ENCODE data around the gene SPNS1.

The SPNS1 gene

GRCh38 chr16:28984619-28985135, 10.1 kb downstream of the SPNS1 start, which contains the start of gene LAT:
TSS of gene LAT (plus strand) at chr16:28985052. CDS start at chr16:28985418, 366 bp downstream.
- no peak within 1 kb of the TSS for H3K27ac ChIP-seq
- no peak for TF ChIP-seq ZFX (IDR thresholded peaks at IDR 0.05; ENCODE audit: borderline replicate concordance)
- no peak for TF ChIP-seq CTCF (IDR thresholded peaks at IDR 0.05)

GRCh38 chr16:28985211-28986041, 10.8 kb downstream of the SPNS1 start:
- no peak overlapping the region for H3K27ac ChIP-seq
- TF ChIP-seq ZFX (IDR thresholded peaks at IDR 0.05; ENCODE audit: borderline replicate concordance) = no peak
- no peak for TF ChIP-seq CTCF (IDR thresholded peaks at IDR 0.05)

DNA sequence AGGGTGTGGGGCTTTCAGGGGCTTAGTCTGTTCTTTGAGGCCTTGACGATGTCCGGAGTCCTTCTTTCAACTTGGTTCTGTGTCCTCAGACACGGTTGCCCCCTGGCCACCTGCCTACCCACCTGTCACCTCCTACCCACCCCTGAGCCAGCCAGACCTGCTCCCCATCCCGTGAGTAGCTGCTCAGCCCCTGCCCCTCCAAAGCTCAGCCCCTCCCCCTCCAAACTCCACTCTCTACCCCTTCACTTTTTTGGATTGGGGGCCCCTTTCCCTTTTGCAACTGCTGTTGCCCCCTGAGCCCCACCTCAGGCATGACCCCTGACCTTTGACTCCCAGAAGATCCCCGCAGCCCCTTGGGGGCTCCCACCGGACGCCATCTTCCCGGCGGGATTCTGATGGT, 11.5 kb downstream of the SPNS1 start:
- H3K27ac ChIP-seq = no peak overlapping the region
- TF ChIP-seq ZFX (IDR thresholded peaks at IDR 0.05; ENCODE audit: borderline replicate concordance) (no peak), CTCF (IDR thresholded peaks at IDR 0.05) (no peak)

GRCh38 chr16:28986492-28986891, 11.9 kb downstream of the SPNS1 start:
- no peak overlapping the region for H3K27ac ChIP-seq
- no peak for TF ChIP-seq CTCF (IDR thresholded peaks at IDR 0.05)
- TF ChIP-seq ZFX (IDR thresholded peaks at IDR 0.05; ENCODE audit: borderline replicate concordance) = no peak

DNA sequence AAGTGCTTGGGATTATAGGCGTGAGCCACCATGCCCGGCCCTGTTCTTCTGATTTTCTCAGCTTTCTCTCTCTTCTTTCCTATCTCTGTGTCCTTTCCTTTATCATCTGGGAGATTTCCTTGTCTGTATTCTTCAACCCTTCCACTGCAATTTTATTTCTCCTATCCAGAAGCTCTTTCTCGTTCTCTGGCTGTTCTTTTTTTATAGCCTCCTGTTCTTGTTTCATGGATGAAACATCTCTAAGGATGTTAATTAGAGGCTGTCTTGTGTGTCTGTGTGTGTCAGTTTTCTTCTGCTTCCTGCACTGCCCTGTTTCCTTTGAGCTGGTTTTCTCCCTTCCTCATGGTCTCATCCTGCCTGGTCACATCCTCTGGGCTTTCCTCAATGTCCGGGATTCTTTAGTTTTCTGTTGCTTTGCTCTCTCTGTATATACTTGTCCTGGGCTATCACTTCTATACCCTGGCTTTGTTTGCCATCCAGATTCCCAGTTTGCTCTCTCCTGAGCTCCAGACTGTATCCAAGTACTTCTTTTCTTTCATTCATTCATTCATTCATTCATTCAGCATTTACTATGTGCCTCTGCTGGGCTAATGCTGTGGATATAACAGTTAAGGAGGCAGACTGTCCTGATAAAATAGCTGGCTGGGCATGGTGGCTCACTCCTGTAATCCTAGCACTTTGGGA, 12.7 kb downstream of the SPNS1 start:
- H3K27ac ChIP-seq = no peak overlapping the region
- TF ChIP-seq CTCF (IDR thresholded peaks at IDR 0.05) (no peak), ZFX (IDR thresholded peaks at IDR 0.05; ENCODE audit: borderline replicate concordance) (no peak)

- TF ChIP-seq CTCF (IDR thresholded peaks at IDR 0.05) = no peak
- no peak for TF ChIP-seq ZFX (IDR thresholded peaks at IDR 0.05; ENCODE audit: borderline replicate concordance)
- H3K27ac ChIP-seq = no peak overlapping the region
Measured at GRCh38 chr16:28989363-28989762, 14.8 kb downstream of the SPNS1 start.
